GM03348 (cell line): ENCODE measurements around the gene PCDH12.

ENCODE experiments used
- DNase-seq: peaks from one replicate; pipeline ENCODE4 v3.0.0; 2012; ENCODE audit warnings: low spot score

Gene PCDH12

GRCh38 chr5:141906972-141907371, 51.0 kb downstream of the PCDH12 start:
- DNase-seq, result no peak

GRCh38 chr5:141906517-141906916, 51.5 kb downstream of the PCDH12 start:
- DNase-seq, result no peak

GRCh38 chr5:141904551-141904950, 53.5 kb downstream of the PCDH12 start:
- DNase-seq, result no peak

GRCh38 chr5:141903261-141903660, 54.7 kb downstream of the PCDH12 start:
- no peak for DNase-seq

- DNase-seq, result no peak
Measured at GRCh38 chr5:141902015-141902814, 55.8 kb downstream of the PCDH12 start.

- DNase-seq, result no peak
Measured at GRCh38 chr5:141898448-141899049, 59.5 kb downstream of the PCDH12 start.

GRCh38 chr5:141897425-141897824, 60.6 kb downstream of the PCDH12 start:
- DNase-seq, result no peak
